WI38 (cell line): Measurements from ENCODE around the gene OXSM.
A peak's percentile ranks its signal among the peaks of the same experiment; 100 is the strongest.

ENCODE experiments used
- H3K4me3 ChIP-seq: 2 replicates; pipeline ENCODE4 v1.5.1; 2011; ENCODE audit warnings: low read depth, mild to moderate bottlenecking, control low read depth, low read length
- CTCF ChIP-seq: IDR thresholded peaks from 2 replicates; pipeline ENCODE4 v1.5.1; 2012; ENCODE audit warnings: low read depth, mild to moderate bottlenecking, control low read depth, low read length

The OXSM gene

DNA sequence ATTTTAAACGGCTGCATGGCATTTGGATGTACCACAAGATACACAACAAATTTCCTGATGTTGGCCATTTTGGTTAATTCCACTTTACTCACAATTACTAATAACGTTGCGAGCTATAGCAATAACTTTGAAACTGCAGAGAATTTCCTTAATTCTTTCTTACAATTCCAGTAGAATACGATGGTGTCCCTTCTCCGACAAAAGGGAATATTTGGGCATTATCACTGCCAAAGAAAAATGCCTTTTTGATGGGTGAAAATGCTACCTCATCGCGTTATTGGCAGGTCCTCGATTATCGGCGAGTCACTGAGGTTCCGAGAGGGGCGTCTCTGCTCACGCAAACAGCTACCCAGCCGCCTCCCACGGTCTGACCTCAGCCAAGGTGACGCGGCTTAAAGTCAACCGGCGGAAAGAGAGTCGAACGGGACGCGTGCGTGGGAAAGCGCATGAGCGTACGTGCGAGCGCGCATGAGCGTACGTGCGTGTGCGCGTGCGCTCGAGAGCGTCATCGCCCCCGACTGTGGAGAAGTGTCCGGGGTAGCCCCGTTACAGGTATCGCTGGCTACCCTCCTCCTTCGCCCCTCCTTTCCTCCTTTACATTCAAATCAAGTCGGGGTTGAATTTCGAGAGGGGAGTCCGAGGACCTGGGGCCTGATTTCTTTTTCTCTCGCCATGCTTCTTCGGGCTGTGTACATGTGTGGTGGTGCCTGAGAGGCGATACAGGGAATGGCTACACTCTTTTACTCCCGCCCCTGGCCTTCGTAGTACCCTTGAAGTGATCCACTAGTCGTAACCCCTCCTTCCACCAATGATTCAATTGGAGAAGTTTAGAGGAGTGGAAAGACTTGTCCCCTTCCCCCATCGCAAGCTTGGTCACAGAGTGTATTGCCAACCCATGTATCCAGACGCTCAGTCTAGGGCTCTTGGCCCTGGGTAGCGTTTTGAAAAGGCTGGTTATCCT lies at the start of gene OXSM:
OXSM (plus strand) TSS at position 495 of the 961 bp plus-strand sequence. CDS start 931 bp downstream, outside the sequence.
- H3K4me3 ChIP-seq: peak within 1 kb of the TSS; percentile 81
- TF ChIP-seq CTCF: no peak

DNA sequence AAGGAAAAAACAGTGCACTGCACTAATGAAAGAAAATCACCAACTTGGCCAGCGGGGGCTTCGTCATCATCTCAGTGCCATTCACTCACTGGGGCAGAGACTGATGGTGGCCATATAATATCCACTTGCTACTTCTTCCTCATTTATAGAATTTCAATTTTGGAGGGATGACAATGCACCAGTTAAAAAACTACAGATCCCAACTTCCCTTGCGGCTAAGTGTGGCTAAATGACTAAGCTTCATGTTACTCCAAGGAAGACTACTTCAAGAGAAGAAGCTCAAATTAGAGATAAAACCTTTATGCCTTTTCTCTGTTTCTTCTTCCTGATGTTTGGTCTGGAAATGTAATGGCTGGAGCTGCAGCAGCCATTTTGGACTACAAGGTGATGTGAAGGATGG lies 45.4 kb upstream of the OXSM start:
- H3K4me3 ChIP-seq: no peak overlapping the region
- TF ChIP-seq CTCF: no peak

- H3K4me3 ChIP-seq: no peak overlapping the region
- no peak for TF ChIP-seq CTCF
These were observed 42.9 kb upstream of the OXSM start for GRCh38 chr3:25747033-25747432.

GRCh38 chr3:25748189-25748588 lies 41.7 kb upstream of the OXSM start:
- TF ChIP-seq CTCF: no peak
- no peak overlapping the region for H3K4me3 ChIP-seq

DNA sequence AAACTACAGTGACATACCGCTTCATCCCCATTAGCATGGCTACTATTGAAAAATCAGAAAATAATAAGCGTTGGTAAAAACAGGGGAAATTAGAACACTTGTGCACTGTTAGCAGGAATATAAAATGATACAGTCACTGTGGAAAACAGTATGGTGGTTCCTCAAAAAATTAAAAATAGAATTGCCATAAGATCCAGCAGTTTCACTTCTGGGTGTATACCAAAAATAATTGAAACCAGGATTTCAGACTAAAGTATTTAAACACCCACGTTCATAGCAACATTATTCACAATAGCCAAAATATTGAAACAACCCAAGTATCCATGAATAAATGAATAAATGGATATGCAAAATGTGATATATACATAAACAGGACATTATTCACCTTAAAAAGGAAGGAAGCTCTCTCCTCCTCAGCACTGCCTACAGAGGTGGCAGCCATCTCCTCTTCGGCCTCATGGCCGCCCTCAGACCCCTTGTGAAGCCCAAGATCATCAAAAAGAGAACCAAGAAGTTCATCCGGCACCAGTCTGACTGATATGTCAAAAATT lies 40.8 kb upstream of the OXSM start:
- H3K4me3 ChIP-seq: no peak overlapping the region
- no peak for TF ChIP-seq CTCF

- no peak overlapping the region for H3K4me3 ChIP-seq
- TF ChIP-seq CTCF: no peak
These were observed 38.8 kb upstream of the OXSM start for GRCh38 chr3:25751048-25751447.

- H3K4me3 ChIP-seq: no peak overlapping the region
- no peak for TF ChIP-seq CTCF
These were observed 38.2 kb upstream of the OXSM start for GRCh38 chr3:25751725-25752124.
